ENCODE measurements around the gene MASP1. TPM values are rescaled to one million over a fixed set of nuclear protein-coding genes. Genes with fewer than 3 reads are reported as not detected.
"Not testable (repeated sequence)": the region's sequence is repeated elsewhere in the genome, so short reads cannot be mapped to it uniquely, and the experiment has no call there.

The MASP1 gene
- polyA plus RNA-seq, 4 donors = 6.8 to 8.9 (median 7.7) TPM

DNA sequence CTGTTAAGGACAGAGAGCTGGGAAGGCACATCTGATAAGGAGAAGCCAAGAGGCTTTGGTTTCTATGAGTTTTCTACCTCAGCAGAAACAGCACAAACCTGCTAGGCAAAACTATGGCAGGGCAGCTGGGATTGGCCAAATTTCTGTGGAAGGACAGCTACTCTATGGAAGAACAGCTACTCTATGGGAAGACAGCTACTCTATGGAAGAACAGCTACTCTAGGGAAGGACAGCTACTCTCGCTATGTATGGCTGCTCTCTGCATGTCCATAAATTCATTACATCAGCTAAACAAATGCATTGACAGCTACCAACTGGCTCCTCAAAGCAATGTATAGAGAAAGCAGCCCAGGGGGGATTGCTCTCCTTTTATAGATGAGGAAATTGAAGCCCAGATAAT, 24.8 kb downstream of the MASP1 start:
- no peak for DNase-seq (ENCODE audit: low read depth in 4 of 4, low spot score in 3 of 4)

DNA sequence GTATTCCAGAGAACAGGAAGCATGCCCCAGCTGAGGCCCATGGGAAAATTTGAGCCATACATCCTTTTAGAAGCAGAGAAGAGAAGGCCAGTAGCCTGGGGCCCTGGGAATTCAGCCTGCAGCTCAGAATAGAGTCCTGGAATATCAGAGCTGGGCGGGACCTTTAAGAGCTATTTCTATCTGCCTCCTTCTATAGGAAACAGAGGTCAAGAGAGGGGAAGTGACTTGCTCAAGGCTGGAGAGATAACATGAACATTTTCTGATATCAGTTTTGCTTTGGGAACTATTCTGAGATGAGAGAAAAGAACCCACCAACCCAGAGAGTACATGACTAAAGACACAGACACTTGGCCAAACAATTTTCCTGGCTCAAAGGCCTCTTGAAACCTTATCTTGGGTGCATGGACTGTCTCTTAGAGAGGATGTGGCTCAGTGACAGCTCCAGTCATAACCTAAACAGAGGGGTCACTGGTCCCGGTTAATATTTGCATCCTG, 26.0 kb downstream of the MASP1 start:
- DNase-seq (ENCODE audit: low read depth in 4 of 4, low spot score in 3 of 4) = no peak

DNA sequence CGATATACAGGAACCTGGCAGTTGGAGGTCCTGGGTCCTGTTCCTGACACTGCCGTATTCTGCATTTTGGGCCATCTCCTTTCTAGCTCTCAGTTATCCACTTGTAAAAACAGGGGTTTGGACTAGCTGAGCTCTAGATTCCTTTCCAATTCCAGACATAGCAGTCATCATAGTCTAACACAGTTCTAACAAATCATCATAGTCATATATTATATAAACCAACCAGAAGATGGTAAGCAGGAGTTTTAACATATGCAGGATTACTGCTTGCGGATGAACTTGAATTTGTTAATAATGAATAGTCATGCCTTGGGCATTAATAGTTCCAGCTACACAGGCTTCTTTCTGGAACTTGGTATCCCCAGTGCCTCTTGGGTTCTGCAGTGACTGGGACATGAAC, 26.6 kb downstream of the MASP1 start:
- no peak for DNase-seq (ENCODE audit: low read depth in 4 of 4, low spot score in 3 of 4)

- DNase-seq (ENCODE audit: low read depth in 4 of 4, low spot score in 3 of 4) = peak; percentile 25 to 51 (median 36)
These were observed 27.5 kb downstream of the MASP1 start for GRCh38 chr3:187264021-187264420.

DNA sequence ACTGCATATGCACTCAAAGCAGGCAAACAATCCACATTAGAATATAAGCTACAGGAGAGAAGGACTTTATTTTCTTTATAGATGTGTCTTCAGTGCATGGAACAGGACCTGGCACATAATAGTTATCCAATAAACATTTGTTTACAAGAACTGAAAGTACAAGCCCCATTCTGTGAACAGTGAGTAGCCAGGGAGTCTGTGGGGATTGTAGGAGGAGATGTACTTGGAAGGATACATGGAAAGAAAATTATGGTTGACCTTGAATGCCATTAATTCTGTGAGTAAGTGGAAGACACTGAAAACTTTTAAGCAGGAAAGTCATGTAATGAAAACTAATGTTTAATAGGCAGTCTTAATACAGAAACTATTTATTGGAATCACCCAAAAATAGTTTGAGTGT, 28.3 kb downstream of the MASP1 start:
- no peak for DNase-seq (ENCODE audit: low read depth in 4 of 4, low spot score in 3 of 4)

DNA sequence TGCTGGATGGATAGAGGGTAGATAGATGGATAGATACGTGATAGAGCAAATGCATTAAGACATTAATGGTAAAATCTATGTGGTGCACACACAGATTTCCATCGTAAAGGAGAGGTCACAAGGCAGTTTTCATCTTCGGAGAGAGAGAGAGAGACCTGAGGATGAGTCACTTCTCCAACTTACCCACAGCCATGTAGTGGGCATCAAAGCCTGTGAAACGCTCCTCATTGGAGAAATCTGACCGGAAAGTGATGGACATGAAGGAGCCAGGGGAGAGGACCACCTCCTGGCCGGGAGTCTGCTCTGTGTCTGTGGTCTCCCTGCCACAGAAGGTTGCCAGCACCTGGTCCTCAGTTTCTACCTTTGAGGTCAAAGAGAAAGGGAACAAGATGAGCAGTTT, 29.2 kb downstream of the MASP1 start:
- DNase-seq (ENCODE audit: low read depth in 4 of 4, low spot score in 3 of 4) = no peak

GRCh38 chr3:187261541-187261969, 30.0 kb downstream of the MASP1 start:
- no peak for DNase-seq (ENCODE audit: low read depth in 4 of 4, low spot score in 3 of 4)

DNA sequence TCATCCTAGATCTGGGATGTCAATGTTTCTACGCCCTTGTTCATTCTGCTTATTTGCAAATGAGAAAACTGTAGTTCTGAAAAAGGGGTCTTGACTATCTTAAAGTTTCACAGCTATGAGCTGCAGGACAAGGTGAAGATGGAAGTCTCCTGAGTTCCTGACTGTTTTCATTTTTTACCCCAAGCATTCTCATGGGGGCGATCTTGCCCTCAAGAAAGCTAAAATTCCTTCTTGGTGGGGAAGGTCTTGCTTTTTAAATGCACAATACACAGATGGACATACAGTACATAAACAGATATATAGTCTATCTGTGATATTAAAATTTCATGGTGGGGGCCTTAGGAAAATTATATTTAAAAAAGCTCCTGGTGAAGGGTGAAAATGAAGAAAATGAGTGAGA, 32.4 kb downstream of the MASP1 start:
- DNase-seq (ENCODE audit: low read depth in 4 of 4, low spot score in 3 of 4) = no peak

DNA sequence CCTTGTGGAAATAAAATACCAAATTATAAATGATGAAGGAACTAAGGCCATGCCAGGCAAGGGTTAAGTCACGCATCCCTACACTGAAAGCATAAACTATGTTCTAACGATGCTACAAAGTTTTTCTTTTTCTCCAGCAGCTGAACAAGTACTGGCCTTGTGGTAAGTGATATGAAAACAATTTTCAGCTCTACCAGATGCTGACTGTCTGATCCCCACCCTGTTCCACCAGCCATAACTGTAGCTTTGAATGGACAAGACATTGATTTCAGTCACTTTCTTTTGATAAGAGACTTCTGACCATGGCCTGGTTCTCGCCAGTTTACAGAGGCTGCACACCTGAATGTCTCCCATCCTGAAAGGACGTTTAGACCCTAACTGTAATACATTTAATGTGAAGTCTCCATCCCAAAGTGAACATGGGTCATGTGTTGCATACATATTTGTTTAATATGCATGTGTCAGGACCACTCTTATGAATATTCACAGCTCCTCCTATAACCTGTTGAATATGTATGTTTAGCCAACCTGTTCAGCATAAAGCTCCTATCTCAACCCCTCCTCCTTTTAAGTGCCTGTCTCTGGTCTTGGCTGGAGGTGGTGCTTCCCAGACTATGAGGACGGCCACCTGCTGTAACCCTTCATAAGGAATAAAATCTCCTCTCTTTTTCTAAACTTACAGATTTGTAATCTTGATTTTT, 33.4 kb downstream of the MASP1 start:
- DNase-seq (ENCODE audit: low read depth in 4 of 4, low spot score in 3 of 4) = no peak

GRCh38 chr3:187257471-187257870, 34.1 kb downstream of the MASP1 start:
- DNase-seq (ENCODE audit: low read depth in 4 of 4, low spot score in 3 of 4) = no peak

GRCh38 chr3:187256051-187256616, 35.4 kb downstream of the MASP1 start:
- no peak for DNase-seq (ENCODE audit: low read depth in 4 of 4, low spot score in 3 of 4)

GRCh38 chr3:187255314-187255713, 36.2 kb downstream of the MASP1 start:
- DNase-seq (ENCODE audit: low read depth in 4 of 4, low spot score in 3 of 4) = no peak

GRCh38 chr3:187252311-187252710, 39.2 kb downstream of the MASP1 start:
- DNase-seq (ENCODE audit: low read depth in 4 of 4, low spot score in 3 of 4) = no peak

GRCh38 chr3:187251599-187251998, 39.9 kb downstream of the MASP1 start:
- DNase-seq (ENCODE audit: low read depth in 4 of 4, low spot score in 3 of 4) = no peak

DNA sequence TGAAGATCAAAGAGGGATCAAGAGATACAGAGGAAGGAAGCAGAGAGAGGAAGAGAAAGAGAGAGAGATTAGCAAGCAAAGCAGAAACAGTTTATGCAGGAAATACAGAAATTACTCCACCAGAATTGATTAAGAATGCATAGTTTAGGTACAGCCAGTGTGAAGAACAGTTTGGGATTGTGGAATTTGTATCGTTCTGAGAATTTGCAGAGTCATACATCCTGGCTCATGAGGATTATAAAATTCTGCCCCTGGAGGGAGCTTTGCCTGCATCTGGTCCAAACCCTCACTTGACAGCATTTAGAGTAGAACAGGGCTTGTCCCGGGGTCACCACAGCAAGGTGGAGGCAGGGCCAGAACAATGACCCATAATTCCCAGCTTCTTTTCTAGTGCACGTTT, 44.1 kb downstream of the MASP1 start:
- DNase-seq (ENCODE audit: low read depth in 4 of 4, low spot score in 3 of 4) = no peak

DNA sequence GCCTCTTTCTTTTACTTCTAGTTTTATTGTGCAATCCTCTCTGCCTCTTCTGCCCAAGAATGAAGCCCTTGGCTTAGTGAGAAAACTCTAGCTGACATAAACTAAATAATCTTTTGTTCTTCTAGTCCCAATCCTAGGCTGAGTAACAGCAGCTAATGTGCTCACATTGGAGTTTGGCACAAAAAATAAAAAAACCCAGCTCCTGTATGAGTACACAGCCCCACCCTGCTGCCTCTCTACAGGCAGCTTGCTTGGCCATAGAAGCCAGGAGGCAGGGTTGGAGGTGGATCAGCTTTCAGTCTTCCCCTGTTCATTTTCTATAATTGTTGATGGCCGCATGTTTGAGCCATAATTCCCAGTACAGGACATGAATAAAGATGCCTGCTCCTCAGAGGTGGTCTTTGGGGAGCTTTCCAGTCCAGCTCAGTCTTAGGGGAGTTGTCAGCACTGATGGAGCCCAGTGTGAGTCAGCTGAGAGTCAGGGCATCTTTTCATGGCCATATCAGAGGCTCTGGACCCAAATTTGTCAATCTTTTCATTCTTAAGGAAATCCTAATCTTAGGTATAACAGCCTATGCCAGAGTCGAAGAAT, 47.5 kb downstream of the MASP1 start:
- DNase-seq (ENCODE audit: low read depth in 4 of 4, low spot score in 3 of 4) = no peak

DNA sequence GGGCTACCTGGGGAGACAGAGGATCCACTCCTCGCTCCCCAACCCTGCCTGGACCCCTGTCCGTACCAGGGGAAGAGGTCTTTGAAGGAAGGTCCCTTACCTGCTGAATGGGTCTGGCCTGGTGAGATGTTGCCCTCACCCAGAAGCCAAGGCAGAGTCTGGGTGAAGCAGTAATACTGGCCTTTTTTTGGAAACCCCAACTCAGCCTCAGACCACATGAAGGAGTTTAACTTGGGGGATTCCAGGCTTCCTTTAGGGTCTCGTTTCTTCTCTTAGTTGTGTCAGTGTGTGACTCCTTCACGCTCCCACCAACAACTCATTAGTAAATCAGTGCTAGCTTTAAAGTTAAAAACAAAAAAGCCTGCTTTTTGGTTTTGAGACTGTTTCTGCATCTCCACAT, 48.6 kb downstream of the MASP1 start:
- DNase-seq (ENCODE audit: low read depth in 4 of 4, low spot score in 3 of 4) = no peak

- no peak for DNase-seq (ENCODE audit: low read depth in 4 of 4, low spot score in 3 of 4)
These were observed 49.1 kb downstream of the MASP1 start for GRCh38 chr3:187242435-187242834.

- DNase-seq (ENCODE audit: low read depth in 4 of 4, low spot score in 3 of 4) = not testable (repeated sequence)
These were observed 52.7 kb downstream of the MASP1 start for GRCh38 chr3:187238835-187239234.

- DNase-seq (ENCODE audit: low read depth in 4 of 4, low spot score in 3 of 4) = no peak
These were observed 53.3 kb downstream of the MASP1 start for GRCh38 chr3:187238239-187238638.

- DNase-seq (ENCODE audit: low read depth in 4 of 4, low spot score in 3 of 4) = no peak
These were observed 53.8 kb downstream of the MASP1 start for GRCh38 chr3:187237741-187238140.

DNA sequence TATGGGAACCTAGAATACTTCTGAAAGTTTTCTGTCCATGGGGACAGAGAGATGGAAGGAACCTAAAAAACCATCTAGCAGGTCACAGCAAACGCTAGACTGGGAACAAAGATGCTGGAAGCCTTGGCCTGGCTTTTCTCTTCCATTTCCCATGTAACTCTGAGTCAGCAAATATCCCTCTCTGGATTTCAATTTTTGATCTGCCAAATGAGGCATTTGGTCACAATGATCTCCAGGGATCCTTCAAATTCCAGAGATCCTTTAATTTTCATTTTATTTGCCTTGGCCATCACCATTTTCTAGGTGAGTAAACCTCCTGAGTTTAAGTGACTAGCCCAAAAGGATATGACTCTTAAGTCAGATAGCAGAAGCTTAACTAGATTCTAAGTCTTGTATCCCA, 54.6 kb downstream of the MASP1 start:
- no peak for DNase-seq (ENCODE audit: low read depth in 4 of 4, low spot score in 3 of 4)
